ENCODE results near the gene CPLANE2.
"Not testable (repeated sequence)": the region's sequence is repeated elsewhere in the genome, so short reads cannot be mapped to it uniquely, and the experiment has no call there.

Gene CPLANE2

GRCh38 chr1:16249596-16250241, 12.7 kb upstream of the CPLANE2 start:
- DNase-seq (ENCODE audit: low read depth in 2 of 2), result no peak

- DNase-seq (ENCODE audit: low read depth in 2 of 2), result no peak
These were observed 11.9 kb upstream of the CPLANE2 start for GRCh38 chr1:16248603-16249516.

GRCh38 chr1:16248007-16248436, 11.0 kb upstream of the CPLANE2 start:
- no peak for DNase-seq (ENCODE audit: low read depth in 2 of 2)

DNA sequence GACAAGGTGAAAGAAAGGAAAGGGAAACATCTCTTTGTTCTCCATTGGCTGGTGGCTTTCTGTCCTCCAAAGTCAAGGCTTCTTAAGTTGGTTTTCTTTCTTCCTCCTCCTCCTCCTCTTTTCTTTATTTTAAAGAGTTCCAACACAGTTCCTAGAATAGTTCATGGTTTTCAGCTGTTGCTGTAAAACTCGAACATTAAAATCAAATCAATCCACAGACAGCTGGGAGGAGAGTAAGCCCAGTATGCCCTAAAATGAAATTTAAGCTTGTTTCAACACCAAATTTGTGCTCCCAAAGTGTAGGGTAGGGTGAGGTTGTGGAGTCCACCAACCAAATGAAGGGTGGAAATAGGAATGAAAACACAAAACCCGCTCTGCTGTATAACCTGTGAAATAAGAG, 10.5 kb upstream of the CPLANE2 start:
- DNase-seq (ENCODE audit: low read depth in 2 of 2), result no peak

GRCh38 chr1:16246961-16247360, 10.0 kb upstream of the CPLANE2 start:
- no peak for DNase-seq (ENCODE audit: low read depth in 2 of 2)

GRCh38 chr1:16246239-16246638, 9.3 kb upstream of the CPLANE2 start:
- not testable (repeated sequence) for DNase-seq (ENCODE audit: low read depth in 2 of 2)

DNA sequence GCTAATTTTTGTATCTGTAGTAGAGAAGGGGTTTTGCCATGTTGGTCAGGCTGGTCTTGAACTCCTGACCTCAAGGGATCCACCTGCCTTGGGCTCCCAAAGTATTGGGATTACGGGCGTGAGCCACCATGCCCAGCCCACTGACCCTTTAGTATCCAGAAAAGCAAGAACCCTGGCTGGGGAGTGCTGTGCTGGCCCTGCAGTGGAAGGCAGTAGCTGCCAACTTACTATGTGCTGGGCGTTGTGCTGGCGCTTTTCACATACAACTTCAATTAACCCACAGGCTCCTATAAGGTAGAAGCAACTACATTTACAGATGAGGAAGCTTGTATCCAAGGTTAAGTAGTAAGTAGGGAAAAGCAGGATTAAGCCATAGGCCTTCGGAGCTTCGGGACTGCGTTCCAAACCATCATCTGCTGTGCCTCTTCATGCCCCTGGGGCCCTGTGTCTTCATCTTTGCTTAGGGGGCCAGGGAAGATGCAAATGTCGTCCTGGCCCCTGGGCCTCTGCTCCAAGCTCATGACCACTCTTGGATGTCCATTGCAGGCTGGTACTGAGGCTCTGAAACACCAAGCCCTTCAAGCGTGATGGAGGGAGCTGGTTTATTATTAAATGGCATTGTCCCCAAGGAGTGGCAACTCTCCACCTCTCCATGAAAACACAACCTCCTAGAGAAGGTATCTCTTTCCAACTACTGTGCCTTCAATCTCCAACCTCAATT, 8.7 kb upstream of the CPLANE2 start:
- no peak for DNase-seq (ENCODE audit: low read depth in 2 of 2)

GRCh38 chr1:16244650-16245285, 7.8 kb upstream of the CPLANE2 start:
- no peak for DNase-seq (ENCODE audit: low read depth in 2 of 2)

- DNase-seq (ENCODE audit: low read depth in 2 of 2), result peak; percentile 28 to 69
These were observed 7.1 kb upstream of the CPLANE2 start for GRCh38 chr1:16243936-16244649.

GRCh38 chr1:16243215-16243610, 6.2 kb upstream of the CPLANE2 start:
- no peak for DNase-seq (ENCODE audit: low read depth in 2 of 2)

DNA sequence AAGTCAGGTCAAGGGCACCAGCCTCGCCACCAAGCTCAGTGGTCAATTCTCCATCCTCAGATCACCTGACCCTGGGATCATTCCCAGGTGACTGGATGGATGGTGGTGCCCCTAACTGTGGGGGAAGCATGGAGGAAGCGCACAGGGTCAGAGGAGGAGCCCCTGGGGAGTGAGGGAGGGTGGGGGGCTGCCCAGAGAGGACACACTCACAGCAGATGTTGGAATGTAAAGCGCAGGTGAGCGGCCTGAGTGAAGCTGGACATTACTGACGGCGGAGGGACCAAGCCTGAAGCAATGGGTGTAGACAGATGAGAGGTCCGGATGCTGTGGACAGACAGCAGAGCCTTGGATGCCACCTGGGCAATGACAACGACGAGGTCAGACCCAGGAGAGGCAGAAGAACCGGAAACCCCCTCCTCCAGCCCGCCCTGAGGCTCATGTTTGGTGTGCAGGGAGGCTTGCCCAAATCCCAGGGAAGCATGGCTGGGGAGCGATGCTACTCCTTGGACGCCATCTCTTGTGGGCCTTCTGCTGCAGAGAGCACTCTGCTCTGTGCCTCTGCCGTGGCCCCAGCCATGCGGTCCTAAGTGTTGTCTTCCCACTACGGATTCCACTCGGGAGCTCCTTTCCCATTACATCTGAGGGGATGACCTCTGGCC, 5.7 kb upstream of the CPLANE2 start:
- DNase-seq (ENCODE audit: low read depth in 2 of 2), result no peak

- no peak for DNase-seq (ENCODE audit: low read depth in 2 of 2)
These were observed 4.3 kb upstream of the CPLANE2 start for GRCh38 chr1:16241221-16241708.

- no peak for DNase-seq (ENCODE audit: low read depth in 2 of 2)
These were observed 3.0 kb upstream of the CPLANE2 start for GRCh38 chr1:16239972-16240491.

DNA sequence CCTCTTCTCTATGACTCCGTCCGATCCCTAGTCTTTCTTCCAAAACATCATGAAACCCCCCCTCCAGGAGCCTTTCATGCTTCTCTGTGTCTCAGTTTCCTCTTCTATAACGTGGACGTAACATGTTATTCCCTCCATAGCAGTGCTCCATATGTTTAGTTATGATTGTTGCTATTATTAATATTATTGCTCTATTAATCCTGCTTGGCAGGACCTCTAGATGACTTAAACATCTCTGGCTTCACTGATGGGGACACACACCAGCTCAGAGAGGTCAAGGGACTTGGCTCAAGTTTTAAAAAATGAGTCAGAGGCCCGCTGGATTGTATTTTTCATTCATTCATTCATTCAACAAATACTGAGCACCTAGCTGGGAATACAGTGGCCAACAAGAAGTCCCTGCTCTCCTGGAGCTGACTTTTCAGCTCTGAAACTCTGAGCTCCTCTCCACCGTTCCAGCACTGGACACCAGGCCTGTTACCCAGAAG, 404 bp upstream of the CPLANE2 start:
- DNase-seq (ENCODE audit: low read depth in 2 of 2), result no peak

DNA sequence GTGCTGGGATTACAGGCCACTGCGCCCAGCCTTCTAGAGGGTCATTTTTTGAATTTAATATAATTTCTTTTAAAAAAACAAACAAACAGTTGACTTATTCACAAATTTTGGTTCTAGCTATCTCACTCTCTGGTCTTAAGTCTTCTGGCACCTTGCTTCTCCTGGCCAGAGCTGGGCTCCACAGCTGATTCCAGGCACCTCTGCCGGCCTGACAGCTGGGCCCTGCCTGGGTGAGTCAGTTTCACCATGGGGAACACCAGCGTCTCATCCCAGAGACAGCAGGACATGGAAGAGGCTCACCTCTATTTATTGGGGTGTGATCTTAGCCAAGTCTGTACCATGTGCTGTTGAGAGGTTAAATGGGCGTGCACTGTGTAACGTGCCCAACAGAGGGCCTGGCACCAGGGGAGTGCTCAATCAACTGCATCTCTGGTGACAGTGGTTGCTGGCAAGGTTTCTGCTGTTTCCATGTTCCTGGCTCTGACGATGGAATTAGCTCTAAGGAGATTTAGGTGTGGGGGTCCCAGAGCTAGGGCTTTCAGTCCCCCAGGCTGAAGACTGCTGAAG, 956 bp downstream of the CPLANE2 start:
- peak in 1 of 2 experiments; percentile 22 for DNase-seq (ENCODE audit: low read depth in 2 of 2)

DNA sequence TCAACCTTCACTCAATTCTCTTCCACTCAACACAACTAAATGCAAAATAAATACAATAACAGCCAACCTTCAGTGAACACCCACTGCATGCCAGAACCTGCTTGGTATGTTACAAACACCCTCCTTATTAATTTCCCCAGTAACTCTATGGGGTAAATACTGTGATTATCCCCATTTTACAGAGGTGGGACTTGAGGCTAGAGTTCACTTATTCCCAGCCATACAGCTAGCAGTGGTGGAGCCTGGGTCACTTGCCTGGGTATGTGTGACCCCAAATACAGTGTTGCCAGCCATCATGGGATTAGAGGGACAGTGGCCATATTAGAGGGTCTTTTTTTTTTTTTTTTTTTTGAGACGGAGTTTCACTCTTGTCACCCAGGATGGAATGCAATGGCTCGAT, 1.6 kb downstream of the CPLANE2 start:
- DNase-seq (ENCODE audit: low read depth in 2 of 2), result no peak

DNA sequence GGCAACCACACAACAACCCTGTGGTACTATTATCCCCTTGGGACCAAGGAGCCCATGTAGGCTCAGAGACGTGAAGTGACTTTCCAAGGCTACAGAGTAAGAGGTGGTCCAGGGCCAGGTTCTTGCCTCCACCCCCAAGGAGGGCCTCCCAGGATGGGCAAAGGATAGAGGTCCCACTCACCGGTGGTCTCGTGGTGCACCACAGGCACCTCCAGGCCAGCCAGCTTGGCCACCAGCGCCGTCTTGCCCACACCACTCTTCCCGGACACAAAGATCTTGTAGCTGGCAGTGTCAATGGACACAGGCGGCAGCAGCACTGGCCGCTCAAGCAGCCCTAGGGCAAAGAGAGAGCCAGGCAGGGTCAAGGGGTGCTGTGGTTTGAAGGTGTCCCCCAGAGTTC, 3.6 kb downstream of the CPLANE2 start:
- no peak for DNase-seq (ENCODE audit: low read depth in 2 of 2)

DNA sequence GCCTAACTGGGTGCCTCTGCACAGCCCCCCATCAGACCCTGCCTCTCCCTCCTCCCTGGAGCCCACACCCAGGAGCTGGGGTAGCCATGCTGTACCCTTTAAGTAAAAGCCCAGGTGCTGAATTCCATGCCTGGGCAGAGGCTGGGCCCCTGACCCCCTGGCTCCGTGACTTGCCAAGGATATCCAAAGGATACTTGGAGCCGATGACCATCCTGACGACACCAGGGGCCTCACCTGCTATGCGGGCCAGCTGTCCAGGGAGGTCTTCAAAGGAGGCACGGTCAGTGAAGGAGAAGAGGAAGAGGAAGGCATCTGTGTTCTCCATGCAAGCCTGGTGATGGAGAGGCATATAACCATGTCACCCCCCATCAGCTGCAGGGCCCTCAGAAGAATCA, 4.7 kb downstream of the CPLANE2 start:
- no peak for DNase-seq (ENCODE audit: low read depth in 2 of 2)

DNA sequence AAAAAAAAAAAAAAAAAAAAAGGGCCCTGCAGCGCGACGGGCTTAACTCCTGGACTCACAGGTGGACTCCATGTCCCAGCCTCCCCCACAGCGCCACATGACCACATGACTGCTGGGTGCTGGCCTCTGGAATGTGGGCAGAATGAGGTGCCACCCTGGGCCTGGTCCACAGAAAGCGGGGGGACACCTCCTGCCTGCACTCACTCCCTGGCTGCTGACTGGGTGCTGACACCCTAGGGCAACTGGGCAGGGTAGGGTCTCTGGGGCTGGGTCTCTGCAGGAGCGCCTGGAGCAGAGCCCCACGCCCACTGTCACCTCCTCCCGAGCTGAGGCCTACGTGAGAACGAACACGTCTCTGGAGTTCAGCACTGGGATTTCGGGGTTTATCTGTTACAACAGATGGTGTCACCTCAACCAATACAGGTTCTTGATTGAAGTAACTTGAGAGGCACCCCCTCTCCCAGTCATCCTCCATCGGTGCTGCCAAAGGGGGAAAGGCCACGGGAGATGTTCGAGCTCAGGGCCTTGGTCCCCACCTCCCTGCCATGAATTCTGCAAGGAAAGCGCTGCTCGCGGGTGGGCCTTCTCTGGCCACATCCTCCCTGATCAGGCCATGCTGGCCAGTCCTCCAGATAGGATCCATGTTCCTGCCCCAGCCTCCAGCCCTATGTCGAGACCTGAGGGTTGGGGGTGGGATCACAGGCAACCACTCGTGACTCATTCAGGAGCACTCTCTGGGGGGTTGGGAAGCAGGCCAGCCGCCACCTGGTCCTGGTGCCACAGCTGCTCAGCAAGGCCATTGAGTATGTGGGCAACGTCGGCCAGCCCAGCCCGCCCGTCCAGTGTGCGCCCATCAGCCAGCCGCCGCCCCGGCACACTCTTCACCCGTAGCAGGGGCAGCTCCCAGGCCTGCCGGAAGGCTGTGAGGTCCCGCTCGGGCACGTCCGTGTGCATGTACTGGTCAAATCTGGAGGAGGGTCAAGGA, 5.4 kb downstream of the CPLANE2 start:
- DNase-seq (ENCODE audit: low read depth in 2 of 2), result no peak
